ENCODE measurements around the gene MYB. TPM values are rescaled to one million over a fixed set of nuclear protein-coding genes. Genes with fewer than 3 reads are reported as not detected.
"Not testable (repeated sequence)": the region's sequence is repeated elsewhere in the genome, so short reads cannot be mapped to it uniquely, and the experiment has no call there.

Gene MYB
- total RNA-seq, 1 donor from 2014 or later = 0.47 TPM

- DNase-seq (ENCODE audit: extremely low read depth, low read depth, low spot score) = no peak
These were observed 63.0 kb downstream of the MYB start for GRCh38 chr6:135243871-135244796.

- DNase-seq (ENCODE audit: extremely low read depth, low read depth, low spot score) = no peak
These were observed 63.7 kb downstream of the MYB start for GRCh38 chr6:135244805-135245204.

- not testable (repeated sequence) for DNase-seq (ENCODE audit: extremely low read depth, low read depth, low spot score)
These were observed 65.4 kb downstream of the MYB start for GRCh38 chr6:135246412-135247012.

- DNase-seq (ENCODE audit: extremely low read depth, low read depth, low spot score) = no peak
These were observed 69.1 kb downstream of the MYB start for GRCh38 chr6:135250234-135250633.

GRCh38 chr6:135250751-135251497, 69.8 kb downstream of the MYB start:
- DNase-seq (ENCODE audit: extremely low read depth, low read depth, low spot score) = no peak

- no peak for DNase-seq (ENCODE audit: extremely low read depth, low read depth, low spot score)
These were observed 70.7 kb downstream of the MYB start for GRCh38 chr6:135251498-135252441.

GRCh38 chr6:135254471-135254870, 73.4 kb downstream of the MYB start:
- DNase-seq (ENCODE audit: extremely low read depth, low read depth, low spot score) = no peak

GRCh38 chr6:135256866-135257265, 75.8 kb downstream of the MYB start:
- DNase-seq (ENCODE audit: extremely low read depth, low read depth, low spot score) = no peak

GRCh38 chr6:135257631-135258405, 76.7 kb downstream of the MYB start:
- no peak for DNase-seq (ENCODE audit: extremely low read depth, low read depth, low spot score)

- DNase-seq (ENCODE audit: extremely low read depth, low read depth, low spot score) = no peak
These were observed 77.9 kb downstream of the MYB start for GRCh38 chr6:135258970-135259369.

- no peak for DNase-seq (ENCODE audit: extremely low read depth, low read depth, low spot score)
These were observed 79.5 kb downstream of the MYB start for GRCh38 chr6:135260612-135261011.

- DNase-seq (ENCODE audit: extremely low read depth, low read depth, low spot score) = no peak
These were observed 81.0 kb downstream of the MYB start for GRCh38 chr6:135261872-135262725.

GRCh38 chr6:135265278-135265677, 84.2 kb downstream of the MYB start:
- DNase-seq (ENCODE audit: extremely low read depth, low read depth, low spot score) = no peak

GRCh38 chr6:135266675-135267074, 85.6 kb downstream of the MYB start:
- no peak for DNase-seq (ENCODE audit: extremely low read depth, low read depth, low spot score)

- no peak for DNase-seq (ENCODE audit: extremely low read depth, low read depth, low spot score)
These were observed 86.0 kb downstream of the MYB start for GRCh38 chr6:135267085-135267484.

GRCh38 chr6:135268263-135268662, 87.2 kb downstream of the MYB start:
- DNase-seq (ENCODE audit: extremely low read depth, low read depth, low spot score) = no peak

- DNase-seq (ENCODE audit: extremely low read depth, low read depth, low spot score) = no peak
These were observed 87.6 kb downstream of the MYB start for GRCh38 chr6:135268740-135269139.
